Stimulated activated CD8-positive, alpha-beta memory T cell treated with anti-CD3 and anti-CD28 coated beads, Interleukin-7, amount 100 ng/mL, for 48 hours (primary cell): ENCODE data around the gene MRPL37.

Experiments
- DNase-seq, 2 donors: peaks; one replicate each; pipeline ENCODE4 v3.0.0-alpha.2; 2020; ENCODE audit warnings: low read depth in 1 of 2; ENCODE audit errors: extremely low read depth in 1 of 2

The MRPL37 gene

GRCh38 chr1:54259546-54260140 is 59.7 kb downstream of the MRPL37 start:
- no peak for DNase-seq

DNA sequence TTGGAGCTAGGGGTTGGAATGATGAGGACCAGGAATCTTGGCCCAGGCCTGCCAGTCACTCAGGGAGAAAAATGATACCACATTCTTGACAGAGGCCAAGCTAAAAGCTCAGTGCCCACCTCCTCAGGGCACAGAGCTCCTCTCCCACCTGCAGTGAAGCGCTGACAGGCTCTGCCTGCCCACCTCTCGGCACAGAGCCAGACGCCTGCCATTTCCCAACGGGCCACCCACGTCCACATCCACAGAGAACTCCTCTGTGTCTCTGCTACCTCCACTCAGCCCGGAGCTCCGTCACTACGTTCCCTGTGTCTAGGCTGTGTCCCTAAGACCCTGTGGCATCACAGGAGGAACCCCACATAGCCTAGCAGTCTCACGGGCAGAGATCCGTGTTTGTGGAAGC is 60.8 kb downstream of the MRPL37 start:
- DNase-seq, result no peak

DNA sequence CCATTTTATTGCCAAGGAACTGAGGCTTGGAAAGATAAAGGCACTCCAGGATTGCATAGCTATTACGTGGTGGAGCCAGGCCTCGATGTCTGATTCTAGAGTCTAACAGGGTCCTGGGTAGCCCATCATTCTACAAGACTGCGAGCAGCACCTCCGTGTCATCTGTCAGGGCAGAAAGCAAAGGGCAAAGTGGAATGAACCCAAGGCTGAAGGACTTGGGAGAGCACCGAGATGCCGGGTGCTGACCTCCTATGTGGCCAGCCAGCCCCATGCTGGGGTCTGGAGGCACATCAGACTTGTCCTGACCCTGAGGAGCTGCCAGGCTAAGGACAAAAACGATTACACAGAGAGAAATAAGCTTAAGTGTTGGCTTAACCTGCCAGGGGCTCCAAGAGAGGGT is 62.3 kb downstream of the MRPL37 start:
- DNase-seq, result no peak

DNA sequence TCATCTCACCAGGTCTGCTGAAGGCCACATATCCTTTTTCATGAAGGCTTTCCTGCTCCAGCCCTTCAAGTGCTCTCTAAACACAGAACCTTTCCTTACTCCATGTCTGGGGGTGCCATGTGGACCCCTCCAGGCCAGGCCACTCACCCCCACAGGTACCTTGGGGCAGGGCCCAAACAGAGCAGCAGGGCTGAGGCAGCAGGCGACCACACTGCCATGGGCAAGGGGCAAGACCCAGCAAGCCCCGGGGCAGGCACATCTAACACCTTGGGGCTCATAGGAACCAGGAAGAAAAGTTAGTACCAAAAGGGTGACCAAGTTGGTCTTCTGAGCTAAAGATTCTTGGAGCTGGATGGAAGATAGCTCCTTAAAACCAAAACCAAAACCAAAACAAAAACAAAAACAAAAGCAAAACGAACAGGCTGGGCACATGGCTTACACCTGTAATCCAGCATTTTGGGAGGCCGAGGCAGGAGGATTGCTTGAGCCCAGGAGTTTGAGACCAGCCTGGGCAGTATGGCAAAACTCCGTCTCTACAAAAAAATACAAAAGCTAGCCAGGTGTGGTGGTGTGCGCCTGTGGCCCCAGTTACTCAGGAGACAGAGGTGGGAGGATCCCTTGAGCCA is 63.7 kb downstream of the MRPL37 start:
- DNase-seq, result no peak

DNA sequence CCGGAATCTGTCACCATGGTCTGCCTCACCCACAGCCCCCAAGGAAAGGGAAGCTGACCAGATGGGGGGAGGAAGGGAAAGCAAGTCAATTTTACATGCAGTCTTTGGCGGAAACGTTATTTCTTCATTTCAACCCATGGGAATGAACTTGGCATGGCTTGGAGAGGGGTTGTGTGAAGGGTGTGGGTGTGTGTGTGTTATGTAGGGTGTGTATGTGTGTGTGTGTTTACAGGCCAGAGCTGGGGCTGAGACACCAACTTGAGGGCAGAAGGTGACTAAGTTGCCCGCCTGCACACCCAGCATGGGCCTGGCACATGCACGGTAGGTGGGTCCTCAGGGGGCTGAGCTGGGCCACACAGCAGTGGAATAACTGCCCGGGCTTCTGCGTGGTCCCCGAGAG is 65.2 kb downstream of the MRPL37 start:
- no peak for DNase-seq

- no peak for DNase-seq
Observed at GRCh38 chr1:54265659-54266058, 65.7 kb downstream of the MRPL37 start.

- no peak for DNase-seq
Observed at GRCh38 chr1:54266195-54266594, 66.2 kb downstream of the MRPL37 start.

DNA sequence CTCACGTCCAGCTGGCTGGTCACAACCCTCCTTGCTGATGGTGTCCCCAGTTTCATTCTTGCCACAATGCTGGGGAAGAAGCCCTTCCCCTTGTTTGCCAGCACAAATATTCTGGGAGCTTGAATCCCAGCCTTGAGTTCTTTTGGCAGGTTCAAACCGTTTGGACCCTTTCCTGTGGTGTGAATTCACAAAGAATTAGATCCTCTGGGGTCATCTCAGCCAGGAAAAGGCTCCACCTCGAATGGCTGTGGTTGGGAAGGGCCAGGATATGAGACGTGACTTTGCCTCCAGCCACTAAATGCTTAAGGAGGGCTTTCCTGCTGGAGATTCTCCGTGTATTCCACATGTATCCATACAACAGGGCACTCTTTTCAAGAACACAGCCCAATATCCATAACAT is 66.9 kb downstream of the MRPL37 start:
- no peak for DNase-seq
